ENCODE results near the gene ABCA4.
"Not testable (repeated sequence)": the region's sequence is repeated elsewhere in the genome, so short reads cannot be mapped to it uniquely, and the experiment has no call there.

ABCA4 gene

GRCh38 chr1:94120991-94121390 lies at the start of gene ABCA4:
TSS of gene ABCA4 (minus strand) at chr1:94121148. CDS start at chr1:94121045, 103 bp downstream.
- Histone ChIP-seq H3K4me3 (ENCODE audit: low read depth, low read length) (no peak within 1 kb of the TSS), H3K36me3 (replicated peaks) (no peaks in the 10 kb centered on the region), H3K27me3 (replicated peaks) (no peaks in the 10 kb centered on the region), H3K27ac (no peak within 1 kb of the TSS)
- no peak for TF ChIP-seq CTCF (IDR thresholded peaks at IDR 0.05; ENCODE audit: low read depth, low read length, missing control alignments)
- in situ Hi-C loops (cut with HindIII; ENCODE audit: low pct_ligation_motif_present, low sequenced_read_pairs) = no loop called here
- no peak for DNase-seq

GRCh38 chr1:94169126-94169525 lies 48.2 kb upstream of the ABCA4 start:
- Histone ChIP-seq H3K36me3 (replicated peaks) (peaks cover 37% of the 10 kb centered on the region), H3K4me3 (ENCODE audit: low read depth, low read length) (no peak overlapping the region), H3K27me3 (replicated peaks) (no peaks in the 10 kb centered on the region), H3K27ac (no peak overlapping the region)
- TF ChIP-seq CTCF (IDR thresholded peaks at IDR 0.05; ENCODE audit: low read depth, low read length, missing control alignments) = no peak
- in situ Hi-C loops (cut with HindIII; ENCODE audit: low pct_ligation_motif_present, low sequenced_read_pairs) = no loop called here
- DNase-seq = no peak

GRCh38 chr1:94165843-94166242 lies 44.9 kb upstream of the ABCA4 start:
- Histone ChIP-seq H3K27me3 (replicated peaks) (no peaks in the 10 kb centered on the region), H3K27ac (no peak overlapping the region), H3K36me3 (replicated peaks) (peaks cover 13% of the 10 kb centered on the region), H3K4me3 (ENCODE audit: low read depth, low read length) (no peak overlapping the region)
- DNase-seq = no peak
- in situ Hi-C loops (cut with HindIII; ENCODE audit: low pct_ligation_motif_present, low sequenced_read_pairs) = no loop called here
- TF ChIP-seq CTCF (IDR thresholded peaks at IDR 0.05; ENCODE audit: low read depth, low read length, missing control alignments) = no peak

- H3K27ac ChIP-seq; in situ Hi-C loops (cut with HindIII; ENCODE audit: low pct_ligation_motif_present, low sequenced_read_pairs); DNase-seq; H3K27me3 ChIP-seq (replicated peaks); H3K36me3 ChIP-seq (replicated peaks); H3K4me3 ChIP-seq (ENCODE audit: low read depth, low read length): not testable (repeated sequence)
Observed at GRCh38 chr1:94164885-94165284, 43.9 kb upstream of the ABCA4 start.

GRCh38 chr1:94164121-94164520 lies 43.2 kb upstream of the ABCA4 start:
- H3K4me3 ChIP-seq (ENCODE audit: low read depth, low read length); in situ Hi-C loops (cut with HindIII; ENCODE audit: low pct_ligation_motif_present, low sequenced_read_pairs); H3K27me3 ChIP-seq (replicated peaks); H3K27ac ChIP-seq; H3K36me3 ChIP-seq (replicated peaks); DNase-seq: not testable (repeated sequence)

- not testable (repeated sequence) for H3K27ac ChIP-seq
Observed at GRCh38 chr1:94163249-94163648, 42.3 kb upstream of the ABCA4 start.

GRCh38 chr1:94160811-94161210 lies 39.9 kb upstream of the ABCA4 start:
- no peak overlapping the region for H3K4me3 ChIP-seq (ENCODE audit: low read depth, low read length)
- in situ Hi-C loops (cut with HindIII; ENCODE audit: low pct_ligation_motif_present, low sequenced_read_pairs) = no loop called here
- no peak for TF ChIP-seq CTCF (IDR thresholded peaks at IDR 0.05; ENCODE audit: low read depth, low read length, missing control alignments)
- H3K27ac ChIP-seq = peak overlapping the region; percentile 48
- H3K27me3 ChIP-seq (replicated peaks) = no peaks in the 10 kb centered on the region
- no peaks in the 10 kb centered on the region for H3K36me3 ChIP-seq (replicated peaks)
- DNase-seq = peak; percentile 79

More at GRCh38 chr1:94163249-94163648, 42.3 kb upstream of the ABCA4 start:
- in situ Hi-C loops (cut with HindIII; ENCODE audit: low pct_ligation_motif_present, low sequenced_read_pairs); DNase-seq; H3K27me3 ChIP-seq (replicated peaks); H3K36me3 ChIP-seq (replicated peaks); H3K4me3 ChIP-seq (ENCODE audit: low read depth, low read length): not testable (repeated sequence)
